ENCODE measurements around the gene MCM8.

DNA sequence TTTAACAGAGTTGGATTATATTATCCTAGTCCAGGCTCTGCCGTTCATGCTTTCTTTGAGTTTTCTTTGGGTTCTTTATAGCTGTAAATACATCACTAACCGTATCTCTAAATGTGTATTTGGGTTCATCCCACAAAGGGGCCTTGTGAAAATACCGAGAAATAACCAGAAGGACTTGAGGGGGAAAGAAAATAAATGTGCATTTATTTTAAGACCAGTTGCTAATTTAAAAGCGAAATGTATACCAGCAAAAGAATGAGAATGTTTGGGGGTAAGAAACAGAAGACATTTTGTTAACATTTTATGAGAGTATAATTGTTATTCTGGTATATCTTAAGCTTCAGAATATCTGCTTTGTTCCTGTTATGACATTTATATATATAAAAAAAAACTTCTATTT, 64.5 kb downstream of the MCM8 start:
- TF ChIP-seq, protein P1, sequence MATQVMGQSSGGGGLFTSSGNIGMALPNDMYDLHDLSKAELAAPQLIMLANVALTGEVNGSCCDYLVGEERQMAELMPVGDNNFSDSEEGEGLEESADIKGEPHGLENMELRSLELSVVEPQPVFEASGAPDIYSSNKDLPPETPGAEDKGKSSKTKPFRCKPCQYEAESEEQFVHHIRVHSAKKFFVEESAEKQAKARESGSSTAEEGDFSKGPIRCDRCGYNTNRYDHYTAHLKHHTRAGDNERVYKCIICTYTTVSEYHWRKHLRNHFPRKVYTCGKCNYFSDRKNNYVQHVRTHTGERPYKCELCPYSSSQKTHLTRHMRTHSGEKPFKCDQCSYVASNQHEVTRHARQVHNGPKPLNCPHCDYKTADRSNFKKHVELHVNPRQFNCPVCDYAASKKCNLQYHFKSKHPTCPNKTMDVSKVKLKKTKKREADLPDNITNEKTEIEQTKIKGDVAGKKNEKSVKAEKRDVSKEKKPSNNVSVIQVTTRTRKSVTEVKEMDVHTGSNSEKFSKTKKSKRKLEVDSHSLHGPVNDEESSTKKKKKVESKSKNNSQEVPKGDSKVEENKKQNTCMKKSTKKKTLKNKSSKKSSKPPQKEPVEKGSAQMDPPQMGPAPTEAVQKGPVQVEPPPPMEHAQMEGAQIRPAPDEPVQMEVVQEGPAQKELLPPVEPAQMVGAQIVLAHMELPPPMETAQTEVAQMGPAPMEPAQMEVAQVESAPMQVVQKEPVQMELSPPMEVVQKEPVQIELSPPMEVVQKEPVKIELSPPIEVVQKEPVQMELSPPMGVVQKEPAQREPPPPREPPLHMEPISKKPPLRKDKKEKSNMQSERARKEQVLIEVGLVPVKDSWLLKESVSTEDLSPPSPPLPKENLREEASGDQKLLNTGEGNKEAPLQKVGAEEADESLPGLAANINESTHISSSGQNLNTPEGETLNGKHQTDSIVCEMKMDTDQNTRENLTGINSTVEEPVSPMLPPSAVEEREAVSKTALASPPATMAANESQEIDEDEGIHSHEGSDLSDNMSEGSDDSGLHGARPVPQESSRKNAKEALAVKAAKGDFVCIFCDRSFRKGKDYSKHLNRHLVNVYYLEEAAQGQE (IDR thresholded peaks at IDR 0.05; ENCODE audit: insufficient replicate concordance, low read depth): no peak
- TF ChIP-seq, protein P2, sequence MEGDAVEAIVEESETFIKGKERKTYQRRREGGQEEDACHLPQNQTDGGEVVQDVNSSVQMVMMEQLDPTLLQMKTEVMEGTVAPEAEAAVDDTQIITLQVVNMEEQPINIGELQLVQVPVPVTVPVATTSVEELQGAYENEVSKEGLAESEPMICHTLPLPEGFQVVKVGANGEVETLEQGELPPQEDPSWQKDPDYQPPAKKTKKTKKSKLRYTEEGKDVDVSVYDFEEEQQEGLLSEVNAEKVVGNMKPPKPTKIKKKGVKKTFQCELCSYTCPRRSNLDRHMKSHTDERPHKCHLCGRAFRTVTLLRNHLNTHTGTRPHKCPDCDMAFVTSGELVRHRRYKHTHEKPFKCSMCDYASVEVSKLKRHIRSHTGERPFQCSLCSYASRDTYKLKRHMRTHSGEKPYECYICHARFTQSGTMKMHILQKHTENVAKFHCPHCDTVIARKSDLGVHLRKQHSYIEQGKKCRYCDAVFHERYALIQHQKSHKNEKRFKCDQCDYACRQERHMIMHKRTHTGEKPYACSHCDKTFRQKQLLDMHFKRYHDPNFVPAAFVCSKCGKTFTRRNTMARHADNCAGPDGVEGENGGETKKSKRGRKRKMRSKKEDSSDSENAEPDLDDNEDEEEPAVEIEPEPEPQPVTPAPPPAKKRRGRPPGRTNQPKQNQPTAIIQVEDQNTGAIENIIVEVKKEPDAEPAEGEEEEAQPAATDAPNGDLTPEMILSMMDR (IDR thresholded peaks at IDR 0.05; ENCODE audit: insufficient read depth, low read length): no peak

All from HL-60 (cell line).